Left kidney (tissue), 8 donors: ENCODE measurements around the gene ALDH3B2. TPM values are rescaled to one million over a fixed set of nuclear protein-coding genes. Genes with fewer than 3 reads are reported as not detected.
"Not testable (repeated sequence)": the region's sequence is repeated elsewhere in the genome, so short reads cannot be mapped to it uniquely, and the experiment has no call there.

Experiments used
- DNase-seq: peaks from one replicate; pipeline ENCODE4 v3.0.0-alpha.2; 2013
- long read RNA-seq, 8 donors: transcript quantifications; one replicate each; lab custom pipeline, GENCODE V29; 2026
- polyA plus RNA-seq: library from polyadenylated mRNA; unstranded; fragments of 120-200 nt; gene quantifications from one replicate; pipeline ENCODE4 v1.2.1, GENCODE V29; 2013; ENCODE audit not compliant: insufficient read length

ALDH3B2 gene, protein sequence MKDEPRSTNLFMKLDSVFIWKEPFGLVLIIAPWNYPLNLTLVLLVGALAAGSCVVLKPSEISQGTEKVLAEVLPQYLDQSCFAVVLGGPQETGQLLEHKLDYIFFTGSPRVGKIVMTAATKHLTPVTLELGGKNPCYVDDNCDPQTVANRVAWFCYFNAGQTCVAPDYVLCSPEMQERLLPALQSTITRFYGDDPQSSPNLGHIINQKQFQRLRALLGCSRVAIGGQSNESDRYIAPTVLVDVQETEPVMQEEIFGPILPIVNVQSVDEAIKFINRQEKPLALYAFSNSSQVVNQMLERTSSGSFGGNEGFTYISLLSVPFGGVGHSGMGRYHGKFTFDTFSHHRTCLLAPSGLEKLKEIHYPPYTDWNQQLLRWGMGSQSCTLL
- polyA plus RNA-seq = 2.8 TPM
- long read RNA-seq, donor 1 = 0 reads
- long read RNA-seq, donor 2 = 0 reads
- long read RNA-seq, donor 3 = 0 reads
- long read RNA-seq, donor 4 = 0 reads
- long read RNA-seq, donor 5 = 0 reads
- long read RNA-seq, donor 6 = 0 reads
- long read RNA-seq, donor 7, partial matches to known transcripts = 0 of 1 reads
- long read RNA-seq, donor 7, other reads (novel, unspliced or antisense) = 0 of 1 reads
- long read RNA-seq, donor 8 = 0 reads

DNA sequence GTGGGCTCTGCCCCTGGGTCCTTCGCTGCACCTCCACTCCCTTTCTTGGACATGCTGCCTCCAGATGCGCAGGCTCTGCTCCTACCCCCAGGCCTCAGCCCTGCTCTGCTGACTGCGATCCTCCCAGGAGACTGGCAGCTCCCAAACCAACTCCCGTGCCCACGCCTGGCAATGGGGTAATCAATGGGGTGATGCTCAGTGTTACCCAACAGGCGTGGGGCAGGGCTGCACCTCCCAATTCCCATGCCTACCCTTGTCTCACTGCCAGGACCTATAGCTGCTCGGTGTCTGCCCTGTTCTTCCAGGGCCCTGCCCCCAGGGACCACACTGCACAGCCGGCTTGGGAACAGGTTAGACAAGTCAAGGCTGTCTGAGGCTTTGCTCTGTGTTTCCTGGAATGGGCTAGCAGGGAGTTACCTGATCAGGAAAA is at the start of gene ALDH3B2:
Gene ALDH3B2 (minus strand): TSS at position 182 of the 430 bp plus-strand sequence. CDS start 7,688 bp downstream, outside the sequence.
- DNase-seq = peak; percentile 46

DNA sequence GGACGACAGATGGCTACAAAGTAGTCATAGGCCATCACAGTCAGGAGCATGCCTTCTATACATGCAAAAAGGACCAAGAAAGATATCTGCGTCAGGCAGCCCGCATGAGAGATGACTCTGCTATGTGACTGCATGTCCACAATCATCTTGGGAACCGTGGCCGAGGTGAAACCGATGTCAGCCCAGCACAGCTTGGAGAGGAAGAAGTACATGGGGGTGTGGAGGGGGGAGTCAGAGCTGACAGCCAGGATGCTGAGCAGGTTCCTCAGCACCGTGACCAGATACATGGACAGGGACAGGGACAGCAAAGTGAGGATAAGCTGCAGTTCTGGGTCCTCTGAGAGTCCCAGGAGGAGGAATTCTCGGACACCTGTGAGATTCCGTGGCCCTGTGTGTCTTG is 48.6 kb upstream of the ALDH3B2 start:
- not testable (repeated sequence) for DNase-seq

DNA sequence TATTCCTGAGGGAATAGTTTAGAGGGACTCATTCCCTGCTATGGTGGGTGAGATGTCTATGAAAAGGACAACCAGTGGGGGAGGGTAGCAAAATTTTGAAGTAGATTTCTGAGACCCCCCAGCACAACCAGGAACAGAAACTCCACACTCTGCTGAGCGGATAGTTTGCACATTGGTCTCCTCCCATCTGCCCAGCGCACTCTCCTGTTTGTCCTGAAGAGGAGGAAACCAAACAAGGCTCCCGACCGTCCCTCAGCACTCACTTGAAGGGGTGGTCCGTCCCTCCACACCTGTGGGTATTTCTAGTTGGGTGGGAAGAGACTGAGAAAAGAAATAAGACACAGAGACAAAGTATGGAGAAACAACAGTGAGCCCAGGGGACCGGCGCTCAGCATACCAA is 41.8 kb upstream of the ALDH3B2 start:
- DNase-seq = not testable (repeated sequence)

DNA sequence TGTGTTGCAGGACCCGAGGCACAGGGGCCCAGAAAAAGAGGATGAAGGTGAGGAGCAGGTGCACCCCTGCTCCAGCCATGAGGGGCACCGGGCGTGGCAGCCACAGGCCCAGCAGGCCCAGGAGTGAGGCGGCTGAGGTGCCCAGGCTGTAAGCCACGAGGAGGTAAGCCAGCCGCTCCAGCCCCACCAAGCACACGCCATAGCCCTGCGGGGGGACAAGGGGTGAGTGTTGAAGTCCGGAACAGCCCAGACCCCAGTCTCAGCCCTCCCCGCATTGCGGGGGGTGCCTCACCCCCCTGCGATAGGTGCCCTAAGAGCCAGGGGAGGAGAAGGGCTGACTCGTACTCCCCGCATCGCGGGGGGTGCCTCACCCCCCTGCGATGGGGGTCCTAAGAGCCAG is 41.4 kb upstream of the ALDH3B2 start:
- DNase-seq = not testable (repeated sequence)

- DNase-seq = not testable (repeated sequence)
Observed at GRCh38 chr11:67713892-67714509, 39.6 kb upstream of the ALDH3B2 start.

DNA sequence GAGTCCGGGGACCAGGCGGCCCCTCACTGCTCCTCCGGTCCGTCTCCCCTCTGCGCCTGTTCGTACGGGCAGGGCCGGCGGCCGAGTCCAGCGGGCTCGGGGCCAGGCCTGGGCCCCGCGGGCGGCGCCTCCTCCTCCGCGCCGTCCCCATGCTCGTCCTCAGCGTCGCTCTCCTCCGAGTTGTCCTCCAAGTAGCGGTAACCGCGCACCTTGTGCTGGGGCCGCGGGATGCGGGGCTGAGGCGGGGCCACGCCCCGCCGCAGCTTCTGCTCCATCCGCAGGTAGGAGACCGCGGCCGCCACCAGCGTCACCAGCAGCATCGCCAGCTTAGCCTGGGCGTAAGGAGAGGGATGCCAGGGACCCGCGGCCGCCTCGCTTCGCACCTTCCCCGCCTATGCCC is 37.3 kb upstream of the ALDH3B2 start:
- DNase-seq = not testable (repeated sequence)

- DNase-seq = not testable (repeated sequence)
Observed at GRCh38 chr11:67711212-67711611, 36.8 kb upstream of the ALDH3B2 start.

GRCh38 chr11:67709806-67710205 is 35.4 kb upstream of the ALDH3B2 start:
- not testable (repeated sequence) for DNase-seq

- DNase-seq = no peak
Observed at GRCh38 chr11:67705264-67705663, 30.8 kb upstream of the ALDH3B2 start.

DNA sequence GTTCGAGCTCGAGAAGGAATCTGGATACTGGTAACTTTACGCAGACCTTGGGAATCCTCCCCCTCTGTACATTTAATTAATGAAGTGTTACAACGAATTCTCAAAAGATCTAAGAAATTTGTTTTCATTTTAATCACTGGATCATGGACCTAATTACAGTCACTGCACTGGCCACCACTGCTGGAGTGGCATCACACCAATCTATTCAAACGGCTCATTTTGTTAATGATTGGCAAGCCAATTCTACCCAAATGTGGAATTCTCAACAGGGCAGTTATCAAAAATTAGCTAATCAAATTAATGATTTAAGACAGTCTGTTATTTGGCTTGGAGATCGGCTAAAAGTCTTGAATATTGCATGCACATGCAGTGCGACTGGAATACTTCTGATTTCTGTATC is 30.1 kb upstream of the ALDH3B2 start:
- DNase-seq = no peak

DNA sequence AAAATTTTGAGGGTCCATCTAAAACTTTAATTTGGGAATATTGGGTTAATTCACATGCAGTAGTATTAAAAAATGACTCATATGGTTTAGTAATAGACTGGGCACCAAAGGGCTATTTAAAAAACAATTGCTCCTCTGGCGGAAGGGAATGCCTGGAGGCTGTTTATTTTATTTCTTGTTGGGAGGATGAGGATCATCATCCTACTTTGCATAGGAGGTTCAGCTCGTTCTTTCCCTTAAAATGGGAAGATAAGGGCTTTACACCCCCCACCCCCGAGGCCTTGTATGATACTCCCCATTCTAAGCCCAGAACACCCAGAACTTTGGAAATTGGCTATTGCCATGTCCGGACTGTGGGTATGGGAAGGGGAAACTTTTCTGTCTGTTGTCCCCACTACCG is 29.3 kb upstream of the ALDH3B2 start:
- DNase-seq = not testable (repeated sequence)

DNA sequence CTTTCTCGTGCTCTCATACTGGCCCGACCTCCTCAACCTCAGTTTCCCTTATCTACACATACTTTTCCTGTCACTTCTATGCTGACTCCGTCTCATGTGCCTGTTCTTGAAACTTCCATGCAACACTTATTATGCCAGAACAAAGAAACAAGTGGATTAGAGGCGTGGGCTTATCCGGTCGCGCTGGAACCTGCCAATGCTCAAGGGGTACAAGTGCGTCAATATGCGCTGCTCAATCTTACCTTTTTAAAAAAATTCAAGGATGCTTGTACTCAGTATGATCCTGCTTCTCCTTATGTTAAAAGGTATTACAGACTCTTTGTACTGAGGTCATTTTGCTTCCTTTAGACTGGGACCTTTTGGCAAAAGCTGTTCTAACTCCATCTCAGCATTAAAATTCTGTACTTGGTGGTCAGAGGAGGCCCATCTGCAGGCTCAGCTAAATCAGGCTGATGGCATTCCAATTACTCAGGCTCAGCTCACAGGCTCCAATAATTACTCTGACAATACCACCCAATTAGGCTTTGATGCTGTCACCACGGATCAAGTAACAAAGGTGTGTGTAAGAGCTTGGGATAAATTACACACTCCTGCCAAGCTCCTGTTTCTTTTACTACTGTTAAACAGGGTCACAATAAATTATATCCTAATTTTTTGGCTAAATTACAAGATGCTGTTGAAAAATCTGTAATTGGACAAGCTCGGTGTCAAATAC is 26.3 kb upstream of the ALDH3B2 start:
- no peak for DNase-seq

DNA sequence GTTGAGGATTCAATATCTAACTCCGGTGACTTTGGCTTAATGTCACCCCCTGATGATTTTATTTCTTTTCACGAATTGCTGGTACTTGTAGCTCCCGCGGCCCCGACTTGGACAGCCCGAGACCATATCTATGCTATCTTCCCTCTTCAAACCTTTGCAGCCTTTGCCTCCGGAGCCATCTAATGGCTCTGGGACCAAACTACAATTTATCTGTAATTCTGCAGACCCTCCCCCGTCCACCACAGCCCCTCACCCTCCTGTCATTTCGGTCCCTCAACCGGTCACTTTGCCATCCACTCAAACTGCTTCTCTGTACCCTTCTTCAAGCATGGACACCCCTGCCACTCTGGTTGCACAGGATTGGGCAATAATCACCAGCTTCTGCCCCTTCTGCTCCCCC is 25.7 kb upstream of the ALDH3B2 start:
- no peak for DNase-seq

DNA sequence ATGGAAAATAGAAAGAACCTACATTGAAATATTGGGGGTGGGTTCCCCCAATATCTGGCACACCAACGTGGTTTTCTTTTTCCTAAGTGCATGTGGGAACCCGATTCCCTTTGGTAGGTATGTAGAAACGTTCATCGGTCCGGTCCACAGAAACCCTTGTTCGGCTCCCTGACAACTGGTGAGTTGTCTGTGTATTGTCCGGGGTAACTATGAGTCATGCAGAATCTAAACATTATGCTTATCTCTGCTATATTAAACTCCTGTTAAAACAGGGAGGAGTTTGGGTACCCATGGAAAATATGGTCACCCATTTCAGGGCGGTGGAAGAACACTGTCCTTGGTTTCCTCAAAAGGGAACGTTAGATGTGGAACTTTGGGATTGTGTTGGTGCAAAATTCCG is 25.1 kb upstream of the ALDH3B2 start:
- DNase-seq = no peak

DNA sequence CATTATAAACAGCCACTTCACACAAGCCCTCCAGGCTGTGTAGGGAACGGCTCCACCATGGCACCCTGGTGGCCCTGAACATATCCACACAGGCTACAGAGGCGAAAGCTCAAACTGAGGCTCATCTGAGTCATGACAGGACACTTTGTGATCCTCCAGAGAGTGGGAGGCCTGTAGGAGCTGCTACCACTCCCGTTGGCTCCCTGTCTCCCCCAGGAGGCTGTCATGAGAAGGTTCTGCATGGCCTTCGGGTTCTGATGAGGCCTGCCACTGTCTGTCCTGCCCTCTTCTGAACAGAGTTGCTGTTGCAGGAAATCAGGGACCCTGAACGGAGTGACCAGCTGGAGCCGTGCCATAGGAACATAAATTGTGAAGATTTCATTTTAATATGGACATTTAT is 23.8 kb upstream of the ALDH3B2 start:
- DNase-seq = no peak

DNA sequence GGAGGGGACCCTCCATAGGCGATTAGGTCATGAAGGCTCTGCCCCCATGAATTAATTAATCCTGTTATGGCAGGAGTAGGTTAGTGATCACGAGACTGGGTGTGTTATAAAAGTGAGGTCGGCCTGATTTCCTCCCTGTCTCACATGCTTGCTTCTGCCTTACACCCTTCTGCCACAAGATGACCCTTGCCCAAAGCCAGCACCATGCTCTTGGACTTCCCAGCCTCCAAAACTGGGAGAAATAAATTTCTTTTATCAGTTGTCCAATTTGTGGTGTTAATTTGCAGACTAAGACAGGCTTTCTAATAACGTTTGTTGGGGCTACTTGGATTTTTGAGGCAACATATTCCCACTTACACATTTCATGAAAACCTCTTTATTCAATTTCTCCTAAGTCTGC is 23.4 kb upstream of the ALDH3B2 start:
- no peak for DNase-seq

DNA sequence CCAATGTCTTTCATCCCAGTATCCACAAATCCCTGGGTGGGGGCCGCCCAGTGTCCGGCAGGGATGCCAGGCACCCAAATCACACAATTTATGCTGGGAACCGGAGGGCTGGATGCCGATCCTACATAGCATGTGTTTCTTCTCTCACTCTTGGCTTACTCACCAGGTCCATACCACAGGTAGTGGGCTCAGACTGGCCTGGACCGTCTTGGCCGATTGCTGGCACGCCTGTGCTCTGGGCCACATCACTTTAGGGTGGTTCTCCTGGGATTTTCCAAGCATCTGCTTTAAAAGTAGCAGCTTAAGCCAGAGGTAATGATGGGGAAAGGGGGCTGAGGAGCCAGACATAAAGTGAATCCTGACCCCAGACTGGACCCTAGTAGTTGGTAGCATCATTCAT is 22.6 kb upstream of the ALDH3B2 start:
- DNase-seq = no peak

- DNase-seq = no peak
Observed at GRCh38 chr11:67695606-67696005, 21.2 kb upstream of the ALDH3B2 start.

DNA sequence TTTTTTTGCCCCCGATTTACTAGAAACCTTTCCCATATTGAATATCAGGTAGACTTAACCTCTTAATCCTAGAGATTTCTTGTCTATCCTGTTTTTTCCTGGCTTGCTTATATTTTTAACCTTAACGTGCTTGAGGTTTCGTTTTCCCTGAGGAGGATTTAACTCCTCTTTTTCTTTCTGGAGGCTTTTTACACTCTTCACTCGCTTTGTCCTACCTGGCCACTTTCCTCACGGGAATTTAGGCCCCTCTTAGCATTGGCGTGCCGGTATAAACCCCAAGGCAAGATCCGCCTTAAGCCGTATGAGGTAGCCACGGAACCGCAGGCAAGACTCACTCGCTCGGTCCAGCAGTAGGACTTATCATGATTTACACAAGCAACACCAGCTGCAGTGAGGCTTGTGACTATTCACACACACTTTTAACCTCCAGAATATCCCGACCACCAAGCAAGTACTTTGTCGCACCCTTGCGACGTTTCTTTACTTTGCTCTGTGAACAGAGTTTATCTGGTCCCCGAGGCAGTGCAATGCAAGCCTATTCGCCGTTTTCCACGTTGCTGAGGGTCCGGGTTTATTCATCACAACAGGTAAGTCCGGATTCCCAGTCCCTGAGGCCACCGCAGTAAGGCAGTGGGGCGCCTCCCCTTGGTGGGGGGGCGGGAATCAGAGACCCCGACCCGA is 20.6 kb upstream of the ALDH3B2 start:
- DNase-seq = no peak

GRCh38 chr11:67691149-67691548 is 16.7 kb upstream of the ALDH3B2 start:
- no peak for DNase-seq

GRCh38 chr11:67689178-67689577 is 14.8 kb upstream of the ALDH3B2 start:
- no peak for DNase-seq

DNA sequence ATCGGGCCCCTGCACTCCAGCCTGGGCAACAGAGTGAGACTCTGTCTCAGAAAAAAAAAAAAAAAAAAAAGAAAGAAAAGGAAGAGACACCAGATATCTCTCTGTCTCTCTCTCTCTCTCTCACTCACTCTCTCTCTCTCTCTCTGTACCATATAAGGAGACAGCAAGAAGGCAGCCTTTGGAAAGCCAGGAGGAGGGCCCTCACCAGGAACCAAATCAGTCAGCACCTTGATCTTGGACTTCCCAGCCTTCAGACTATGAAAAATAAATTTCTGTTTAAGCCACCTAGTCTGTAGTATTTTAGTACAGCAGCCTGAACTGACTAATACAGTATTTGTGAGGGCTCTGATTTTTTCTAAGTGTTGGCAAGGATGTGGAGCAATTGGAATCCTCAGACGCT is 13.6 kb upstream of the ALDH3B2 start:
- DNase-seq = no peak
